Smooth muscle cell (in vitro differentiated cells): ENCODE data around the gene SAYSD1. TPM values are rescaled to one million over a fixed set of nuclear protein-coding genes. Genes with fewer than 3 reads are reported as not detected.

ENCODE experiments used
- DNase-seq: peaks from one replicate; lab custom pipeline; 2025; ENCODE audit not compliant: unreplicated experiment; lab: John Stamatoyannopoulos, UW
- H2AFZ ChIP-seq: fragments of 200-600 bp; sonication (generic); 2 replicates; pipeline ENCODE4 v1.6.0; 2016; ENCODE audit warnings: antibody characterized with exemption, low read depth, mild to moderate bottlenecking
- H3F3A ChIP-seq: fragments of 200-600 bp; sonication (generic); 2 replicates; pipeline ENCODE4 v1.6.0; 2017; ENCODE audit warnings: antibody characterized with exemption, low read depth
- H3K27ac ChIP-seq: fragments of 200-600 bp; sonication (generic); 2 replicates; pipeline ENCODE4 v1.5.1; 2016; ENCODE audit warnings: low read depth, mild to moderate bottlenecking
- H3K27me3 ChIP-seq: fragments of 200-600 bp; sonication (generic); 2 replicates; pipeline ENCODE4 v1.6.1; 2016; ENCODE audit warnings: low read depth, mild to moderate bottlenecking
- H3K36me3 ChIP-seq: fragments of 200-600 bp; sonication (generic); 2 replicates; pipeline ENCODE4 v1.5.1; 2016; ENCODE audit warnings: low read depth
- H3K4me1 ChIP-seq: fragments of 200-600 bp; sonication (generic); 2 replicates; pipeline ENCODE4 v1.5.1; 2016; ENCODE audit warnings: low read depth
- H3K4me2 ChIP-seq: fragments of 200-600 bp; sonication (generic); 2 replicates; pipeline ENCODE4 v1.6.0; 2016; ENCODE audit warnings: mild to moderate bottlenecking
- H3K4me3 ChIP-seq: fragments of 200-600 bp; sonication (generic); 2 replicates; pipeline ENCODE4 v1.5.1; 2016; ENCODE audit warnings: mild to moderate bottlenecking
- H3K79me2 ChIP-seq: fragments of 200-600 bp; sonication (generic); 2 replicates; pipeline ENCODE4 v1.6.0; 2016; ENCODE audit warnings: low read depth, mild to moderate bottlenecking
- H3K9ac ChIP-seq: fragments of 200-600 bp; sonication (generic); 2 replicates; pipeline ENCODE4 v1.6.0; 2016; ENCODE audit warnings: low read depth
- H3K9me3 ChIP-seq: fragments of 200-600 bp; sonication (generic); replicated peaks from 2 replicates; pipeline ENCODE4 v1.5.1; 2016; ENCODE audit warnings: low read depth
- H4K20me1 ChIP-seq: fragments of 200-600 bp; sonication (generic); 2 replicates; pipeline ENCODE4 v1.6.0; 2016; ENCODE audit warnings: low read depth
- CTCF ChIP-seq: fragments of 200-600 bp; sonication (generic); IDR thresholded peaks from 2 replicates; pipeline ENCODE4 v1.5.1; 2017; ENCODE audit warnings: borderline replicate concordance, mild to moderate bottlenecking, antibody characterized with exemption; ENCODE audit not compliant: insufficient read depth, poor library complexity, severe bottlenecking
- WGBS: methylation state at CpG from one replicate; pipeline ENCODE4 v1.1.7; 2016; ENCODE audit warnings: low lambda C conversion rate; 5-methylcytosine and 5-hydroxymethylcytosine counted together
- polyA plus RNA-seq: library from polyadenylated mRNA; unstranded; fragments of >200 nt; fragmentation: Nextera tagmentation; extraction: Ambion mirVana; gene quantifications from 2 replicates; pipeline ENCODE4 v1.2.1, GENCODE V29; 2016
- total RNA-seq: library from RNA; depleted of rRNA; stranded (reverse); fragments of >200 nt; gene quantifications from 2 replicates; pipeline ENCODE4 v1.2.3, GENCODE V29; 2014

The SAYSD1 gene
- total and polyA plus RNA-seq, 2 experiments from 2014 or later = 6.3 to 7.7 TPM

DNA sequence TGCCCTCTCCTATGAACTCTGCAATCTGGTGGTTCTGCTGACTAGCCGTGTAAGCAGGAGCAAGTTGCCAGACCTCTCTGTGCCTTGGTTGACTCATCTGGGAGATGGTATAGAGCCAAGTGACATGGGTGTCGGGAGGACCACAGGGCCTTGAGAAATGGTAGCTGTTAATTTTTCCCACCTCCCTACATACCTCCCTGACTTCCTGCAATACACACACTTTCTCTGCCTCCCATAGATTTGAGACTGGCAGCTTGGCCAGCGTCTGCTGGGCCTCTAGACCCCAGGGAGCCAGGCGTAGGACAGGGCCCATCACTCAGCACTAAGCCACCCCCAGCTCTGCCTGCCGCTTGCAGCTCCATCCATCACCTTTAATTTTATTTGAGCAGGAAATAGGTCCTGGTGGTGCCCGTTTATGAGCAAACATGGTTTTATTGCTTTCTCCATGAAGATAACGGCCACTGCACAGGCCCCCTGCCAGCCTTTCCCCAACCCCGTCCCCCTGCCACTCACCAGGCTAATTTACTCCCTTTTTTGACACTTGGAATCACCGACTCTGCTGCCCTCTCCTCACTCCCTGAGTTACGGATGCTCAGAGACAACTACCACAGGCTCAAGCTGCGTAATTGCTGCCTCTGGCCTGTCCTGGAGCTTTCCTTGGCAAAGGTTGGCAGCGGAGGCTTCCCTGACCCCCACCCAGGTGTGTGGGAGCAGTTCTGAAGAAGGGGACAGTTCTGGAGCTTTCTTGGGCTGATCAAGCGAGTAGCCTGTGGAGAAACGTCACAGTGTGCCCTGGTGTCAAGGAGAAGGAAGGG lies 55.3 kb downstream of the SAYSD1 start:
- no peaks in the 10 kb centered on the region for H3K4me1 ChIP-seq
- no peak overlapping the region for H3K4me3 ChIP-seq
- TF ChIP-seq CTCF = no peak
- H3K79me2 ChIP-seq = no peaks in the 10 kb centered on the region
- peaks cover 54% of the 10 kb centered on the region for H3K27me3 ChIP-seq
- no peak for DNase-seq
- no peak overlapping the region for H2AFZ ChIP-seq
- no peaks in the 10 kb centered on the region for H3F3A ChIP-seq
- no peak overlapping the region for H3K4me2 ChIP-seq
- H3K9ac ChIP-seq = no peak overlapping the region
- WGBS = 75% methylated on average over 14 of the region's 14 CpGs
- H3K9me3 ChIP-seq = no peaks in the 10 kb centered on the region
- no peaks in the 10 kb centered on the region for H4K20me1 ChIP-seq
- no peak overlapping the region for H3K27ac ChIP-seq
- no peaks in the 10 kb centered on the region for H3K36me3 ChIP-seq

GRCh38 chr6:39058471-39059147 lies 56.4 kb downstream of the SAYSD1 start:
- Histone ChIP-seq H3F3A (no peaks in the 10 kb centered on the region), H3K36me3 (no peaks in the 10 kb centered on the region), H2AFZ (no peak overlapping the region), H4K20me1 (no peaks in the 10 kb centered on the region), H3K27ac (no peak overlapping the region), H3K4me3 (no peak overlapping the region), H3K4me2 (no peak overlapping the region), H3K9ac (no peak overlapping the region), H3K27me3 (peaks cover 54% of the 10 kb centered on the region), H3K9me3 (no peaks in the 10 kb centered on the region), H3K4me1 (no peaks in the 10 kb centered on the region), H3K79me2 (no peaks in the 10 kb centered on the region)
- WGBS = 85% methylated on average over 6 of the region's 6 CpGs
- TF ChIP-seq CTCF = no peak
- DNase-seq = no peak

GRCh38 chr6:39057251-39058155 lies 57.5 kb downstream of the SAYSD1 start:
- Histone ChIP-seq H3K9me3 (no peaks in the 10 kb centered on the region), H3K4me1 (no peaks in the 10 kb centered on the region), H3K27ac (no peak overlapping the region), H3K4me2 (no peak overlapping the region), H2AFZ (no peak overlapping the region), H3K9ac (no peak overlapping the region), H3K27me3 (peaks cover 61% of the 10 kb centered on the region), H3K4me3 (no peak overlapping the region), H4K20me1 (no peaks in the 10 kb centered on the region), H3K79me2 (no peaks in the 10 kb centered on the region), H3K36me3 (no peaks in the 10 kb centered on the region), H3F3A (no peaks in the 10 kb centered on the region)
- TF ChIP-seq CTCF = no peak
- WGBS = 78% methylated on average over 13 of the region's 17 CpGs
- DNase-seq = no peak
